Heart left ventricle (tissue), 16 donors: ENCODE measurements around the gene OLFML3. TPM values are rescaled to one million over a fixed set of nuclear protein-coding genes. Genes with fewer than 3 reads are reported as not detected.

Experiments
- ATAC-seq, 4 donors: fragments of 200-7000 bp; cut with Tn5 transposase; one replicate each; pipeline ENCODE4 v1.9.1; 2020 to 2022; ENCODE audit warnings: moderate library complexity in 4 of 4, mild to moderate bottlenecking in 3 of 4, moderate number of reproducible peaks in 1 of 4
- DNase-seq, 5 donors: peaks; one replicate each; pipeline ENCODE4 v3.0.0-alpha.2; 2020
- H3K27ac ChIP-seq, 12 donors: fragments of 200-600 bp; sonication (generic) in 4 of 12; one replicate each; pipeline versions ENCODE4 v1.5.0 to v1.8.0; 2016 to 2022; ENCODE audit warnings: mild to moderate bottlenecking in 2 of 12
- H3K27me3 ChIP-seq, 9 donors: fragments of 200-600 bp; sonication (generic) in 2 of 9; one replicate each; pipeline versions ENCODE4 v1.5.1 to v1.8.0; 2016 to 2022; ENCODE audit warnings: mild to moderate bottlenecking in 3 of 9
- H3K36me3 ChIP-seq, 9 donors: fragments of 200-600 bp; sonication (generic) in 2 of 9; one replicate each; pipeline versions ENCODE4 v1.5.0 to v1.8.0; 2018 to 2022; ENCODE audit warnings: mild to moderate bottlenecking in 2 of 9
- H3K4me1 ChIP-seq, 12 donors: fragments of 200-600 bp; sonication (generic) in 4 of 12; one replicate each; pipeline versions ENCODE4 v1.5.0 to v1.8.0; 2016 to 2022; ENCODE audit warnings: mild to moderate bottlenecking in 3 of 12
- H3K4me3 ChIP-seq, 12 donors: fragments of 200-600 bp; sonication (generic) in 4 of 12; one replicate each; pipeline versions ENCODE4 v1.5.0 to v1.8.0; 2017 to 2022; ENCODE audit warnings: mild to moderate bottlenecking in 9 of 12, moderate library complexity in 4 of 12
- H3K9me3 ChIP-seq, 12 donors: fragments of 200-600 bp; sonication (generic) in 4 of 12; one replicate each; pipeline versions ENCODE4 v1.5.0 to v1.8.0; 2016 to 2022; ENCODE audit warnings: mild to moderate bottlenecking in 1 of 12
- CTCF ChIP-seq, 12 donors: fragments of 200-600 bp; sonication (generic) in 4 of 12; IDR thresholded peaks; one replicate each; pipeline versions ENCODE4 v1.5.0 to v1.8.0; 2018 to 2022; ENCODE audit warnings: antibody characterized with exemption in 12 of 12, mild to moderate bottlenecking in 5 of 12
- POLR2A ChIP-seq, 2 donors: fragments of 450-650 bp; IDR thresholded peaks; one replicate each; pipeline ENCODE4 v1.6.1; 2017; ENCODE audit warnings: antibody characterized with exemption in 2 of 2, mild to moderate bottlenecking in 2 of 2, moderate library complexity in 2 of 2
- WGBS, 4 donors: extraction: QIAGEN DNeasy Blood & Tissue Kit in 2 of 4; methylation state at CpG; one replicate each; pipeline versions ENCODE4 v1.1.5 to v1.1.7; 2013 to 2018; 5-methylcytosine and 5-hydroxymethylcytosine counted together
- intact Hi-C, 10 donors: fragments of 100-400 bp; cut with DNase I; formaldehyde crosslinking; loops; one replicate each; pipeline versions ENCODE4 v1.11.1 to v1.14.2; 2022
- polyA plus RNA-seq, 2 donors: library from polyadenylated mRNA; stranded (reverse); fragments of 200-250 nt; gene quantifications; one replicate each; pipeline ENCODE4 v1.2.3, GENCODE V29; 2013
- total RNA-seq, 9 donors: library from RNA; depleted of rRNA in 2 of 9; stranded (reverse); fragments of >200 nt in 2 of 9; fragmentation: NEBNext Ultra II Directional in 3 of 9; extraction: Animal tissue kit (Norgen Biotek cat#: 25700) in 3 of 9; gene quantifications; one replicate each; pipeline versions ENCODE4 v1.1.0 to v1.2.4, GENCODE V29; 2016 to 2023
- donor health status: ischemic (EF 13 %, LVEDD 7.1; RV severe dilation, severe dysfunction).
- donor health status: healthy with polysubstance abuse.
- donor health status: DM: no; HTN: yes; CAD: no.
- donor health status: DM: no; HTN: no; CAD: no.
- donor health status: ischemic (EF 25% LVEDD 6.9; RV normal size, moderate dysfunction).
- donor health status: ischemic (EF 25% LVEDD 5.7; RV mildly dilated, moderate dysfunction).
- donor health status: healthy.
- donor health status: DM: yes; HTN: yes; CAD: no.
- donor health status: ischemic (EF 35%, LVEDD 5.7; RV mildly dilated, moderate dysfunction).
- donor health status: nonischemic (EF 11% LVEDD 7.7; RV severe dilation, severe dysfunction).
- donor health status: DM: yes; HTN: yes; CAD: no.
- donor health status: PGD.
- donor health status: ischemic (EF 29% LVEDD 5.4; RV normal size, mild dysfunction).
- donor health status: nonischemic (EF 23%, LVEDD 6.1; RV moderate dilation, normal function).

Gene OLFML3
- total and polyA plus RNA-seq, 11 donors = 5.1 to 27.2 (median 12.7) TPM

GRCh38 chr1:114023377-114023776, 44.1 kb downstream of the OLFML3 start:
- Histone ChIP-seq H3K27ac (no peak overlapping the region), H3K27me3 (no peaks in the 10 kb centered on the region), H3K36me3 (no peaks in the 10 kb centered on the region), H3K4me3 (no peak overlapping the region), H3K4me1 (no peaks in the 10 kb centered on the region), H3K9me3 (no peaks in the 10 kb centered on the region)
- TF ChIP-seq CTCF (IDR thresholded peaks at IDR 0.05) = no peak
- TF ChIP-seq POLR2A (IDR thresholded peaks at IDR 0.05) = no peak
- 83 to 91% (median 88%) methylated on average over 6 of the region's 6 CpGs for WGBS, 4 donors
- no peak for DNase-seq
- intact Hi-C loops = no loop called here
- ATAC-seq = no peak

DNA sequence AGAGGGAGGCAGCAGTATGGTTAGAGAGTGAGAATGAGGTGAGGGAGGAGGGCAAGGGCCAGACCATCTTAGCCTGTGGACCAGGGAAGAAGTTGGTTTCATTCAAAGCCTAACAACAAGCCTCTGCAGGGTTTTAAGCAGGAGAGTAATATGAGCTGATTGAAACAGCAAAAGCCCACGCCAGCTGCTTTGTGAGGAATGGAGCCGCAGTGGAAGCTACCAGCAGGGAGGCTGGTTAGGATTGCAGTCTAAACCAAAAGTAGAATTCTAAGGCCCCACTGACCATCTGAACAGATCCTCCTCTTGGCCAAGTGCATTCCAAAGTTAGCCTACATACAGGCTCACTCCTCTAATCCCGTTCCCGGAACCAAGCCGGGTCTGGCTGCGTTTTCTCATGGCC, 44.8 kb downstream of the OLFML3 start:
- intact Hi-C loops = no loop called here
- 85 to 92% (median 89%) methylated on average over 6 of the region's 6 CpGs for whole genome bisulfite sequencing, 4 donors
- no peak for DNase-seq
- Histone ChIP-seq H3K27me3 (no peaks in the 10 kb centered on the region), H3K4me3 (no peak overlapping the region), H3K27ac (no peak overlapping the region), H3K9me3 (no peaks in the 10 kb centered on the region), H3K36me3 (no peaks in the 10 kb centered on the region), H3K4me1 (no peaks in the 10 kb centered on the region)
- ATAC-seq = no peak
- TF ChIP-seq POLR2A (IDR thresholded peaks at IDR 0.05) (no peak), CTCF (IDR thresholded peaks at IDR 0.05) (no peak)

GRCh38 chr1:114025609-114026401, 46.5 kb downstream of the OLFML3 start:
- intact Hi-C loops = no loop called here
- DNase-seq (no peak), ATAC-seq (no peak)
- no peak for TF ChIP-seq CTCF (IDR thresholded peaks at IDR 0.05)
- TF ChIP-seq POLR2A (IDR thresholded peaks at IDR 0.05) = no peak
- Histone ChIP-seq H3K27me3 (no peaks in the 10 kb centered on the region), H3K4me1 (no peaks in the 10 kb centered on the region), H3K4me3 (no peak overlapping the region), H3K36me3 (no peaks in the 10 kb centered on the region), H3K27ac (no peak overlapping the region), H3K9me3 (no peaks in the 10 kb centered on the region)
- WGBS, 4 donors = 93 to 96% (median 96%) methylated on average over 5 of the region's 5 CpGs

- 86 to 90% (median 89%) methylated on average over 6 of the region's 6 CpGs for WGBS, 4 donors
- TF ChIP-seq CTCF (IDR thresholded peaks at IDR 0.05) (no peak), POLR2A (IDR thresholded peaks at IDR 0.05) (no peak)
- H3K4me1 ChIP-seq = no peaks in the 10 kb centered on the region
These were observed 47.5 kb downstream of the OLFML3 start for GRCh38 chr1:114026797-114027196.

More at GRCh38 chr1:114026797-114027196, 47.5 kb downstream of the OLFML3 start:
- Histone ChIP-seq H3K27me3 (no peaks in the 10 kb centered on the region), H3K4me3 (no peak overlapping the region), H3K36me3 (no peaks in the 10 kb centered on the region), H3K27ac (no peak overlapping the region), H3K9me3 (no peaks in the 10 kb centered on the region)
- DNase-seq (no peak), ATAC-seq (no peak)
- intact Hi-C loops = no loop called here

Other genes with a start within 250 kb of the OLFML3 start
- 10 to 100 TPM in 8 of 9 donors, 1 to 10 TPM in 1; 5.5 to 19.7 (median 11.9) TPM for gene PHTF1, start 220.0 kb upstream of the OLFML3 start, total RNA-seq
- 10 to 100 TPM in 1 of 2 donors, 1 to 10 TPM in 1; 3.2 to 13.6 TPM for gene PHTF1, start 220.0 kb upstream of the OLFML3 start, polyA plus RNA-seq
- gene RSBN1, start 167.0 kb upstream of the OLFML3 start, total RNA-seq = 10 to 100 TPM in 5 of 9 donors, 1 to 10 TPM in 4; 7.8 to 17.8 (median 10.6) TPM
- 1 to 10 TPM; 2.5 to 3.7 TPM for gene RSBN1, start 167.0 kb upstream of the OLFML3 start, polyA plus RNA-seq
- 1 to 10 TPM in 2 of 9 donors, under 1 TPM in 7; 0.16 to 4.2 (median 0.60) TPM for gene PTPN22, start 107.8 kb upstream of the OLFML3 start, total RNA-seq
- gene PTPN22, start 107.8 kb upstream of the OLFML3 start, polyA plus RNA-seq = under 1 TPM; 0.21 to 0.23 TPM
- under 1 TPM in 4 of 9 donors, not detected in 5; 0.07 to 0.61 (median 0.38) TPM for gene BCL2L15, start 91.9 kb upstream of the OLFML3 start, total RNA-seq
- under 1 TPM; 0.01 to 0.08 TPM for gene BCL2L15, start 91.9 kb upstream of the OLFML3 start, polyA plus RNA-seq
- 10 to 100 TPM in 6 of 9 donors, 1 to 10 TPM in 3; 7.3 to 17.2 (median 10.8) TPM for gene AP4B1, start 74.7 kb upstream of the OLFML3 start, total RNA-seq
- gene AP4B1, start 74.7 kb upstream of the OLFML3 start, polyA plus RNA-seq = 1 to 10 TPM; 7.5 to 9.4 TPM
- 1 to 10 TPM; 1.2 to 6.0 (median 2.2) TPM for gene DCLRE1B, start 74.1 kb upstream of the OLFML3 start, total RNA-seq
- gene DCLRE1B, start 74.1 kb upstream of the OLFML3 start, polyA plus RNA-seq = 1 to 10 TPM in 1 of 2 donors, under 1 TPM in 1; 0.38 to 2.8 TPM
- 100 to 1,000 TPM in 1 of 9 donors, 10 to 100 TPM in 8; 41.8 to 102 (median 62.7) TPM for gene HIPK1, start 50.1 kb upstream of the OLFML3 start, total RNA-seq
- 10 to 100 TPM in 1 of 2 donors, 1 to 10 TPM in 1; 7.0 to 24.9 TPM for gene HIPK1, start 50.1 kb upstream of the OLFML3 start, polyA plus RNA-seq
- under 1 TPM in 3 of 9 donors, not detected in 6; 0.11 to 0.77 (median 0.20) TPM for gene SYT6, start 174.4 kb downstream of the OLFML3 start, total RNA-seq
- gene SYT6, start 174.4 kb downstream of the OLFML3 start, polyA plus RNA-seq = under 1 TPM in 1 of 2 donors, not detected in 1; 0.08 TPM